Fibroblast of pulmonary artery (primary cell): ENCODE data around the gene DHRS7B.

Experiments used
- DNase-seq: peaks from one replicate; pipeline ENCODE4 v3.0.0-alpha.2; 2010; ENCODE audit warnings: low read depth
- H3K4me3 ChIP-seq: replicated peaks from 2 replicates; pipeline ENCODE4 v1.5.1; 2011; ENCODE audit warnings: low read depth, mild to moderate bottlenecking, control low read depth, low read length, moderate library complexity
- CTCF ChIP-seq: IDR thresholded peaks from 2 replicates; pipeline ENCODE4 v1.5.1; 2011; ENCODE audit warnings: mild to moderate bottlenecking, control low read depth, low read length, inconsistent platforms; ENCODE audit errors: missing control alignments

DHRS7B gene

GRCh38 chr17:21161498-21162393 lies 35.0 kb downstream of the DHRS7B start:
- TF ChIP-seq CTCF: no peak
- H3K4me3 ChIP-seq: no peak overlapping the region
- DNase-seq: peak; percentile 72

DNA sequence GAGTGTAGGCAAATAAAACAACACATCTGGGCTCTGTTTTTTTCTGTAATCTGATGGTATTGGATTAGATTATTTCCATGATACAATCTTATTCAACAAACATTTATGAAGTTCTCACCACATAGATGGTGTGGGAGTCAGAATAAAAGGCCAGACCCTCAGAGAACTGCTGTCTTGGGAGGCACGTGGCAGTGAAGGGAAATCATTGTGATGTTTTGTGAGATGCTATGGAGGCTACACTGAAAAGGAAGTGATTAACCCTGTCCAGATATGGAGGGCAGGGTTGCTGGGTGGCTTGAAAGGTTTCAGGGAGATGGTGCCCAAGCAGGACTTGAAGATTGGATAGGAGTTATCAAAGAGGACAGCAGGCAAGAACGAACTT lies 35.6 kb downstream of the DHRS7B start:
- TF ChIP-seq CTCF: no peak
- no peak for DNase-seq

DNA sequence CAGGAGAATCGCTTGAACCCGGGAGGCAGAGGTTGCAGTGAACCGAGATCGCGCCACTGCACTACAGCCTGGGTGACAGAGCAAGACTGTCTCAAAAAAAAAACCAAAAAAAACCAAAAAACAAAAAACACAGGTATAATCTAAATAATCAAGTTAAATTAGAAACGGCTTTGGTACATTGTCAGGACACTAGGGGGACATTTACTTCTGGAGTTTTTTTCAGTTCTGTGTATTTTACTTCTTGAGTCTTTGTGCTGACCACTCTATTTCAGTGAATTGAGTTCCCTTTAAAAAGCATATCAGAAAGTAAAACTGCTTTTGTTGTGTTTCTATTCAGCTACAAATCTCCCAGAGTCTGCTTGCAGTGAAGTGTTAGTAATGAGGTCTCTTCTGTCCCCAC lies 36.3 kb downstream of the DHRS7B start:
- TF ChIP-seq CTCF: no peak
- no peak overlapping the region for H3K4me3 ChIP-seq
- no peak for DNase-seq

More for the DNA sequence above, 35.6 kb downstream of the DHRS7B start:
- H3K4me3 ChIP-seq: no peak overlapping the region

- TF ChIP-seq CTCF: no peak
- DNase-seq: no peak
- H3K4me3 ChIP-seq: no peak overlapping the region
Measured at GRCh38 chr17:21164216-21164615, 37.5 kb downstream of the DHRS7B start.

DNA sequence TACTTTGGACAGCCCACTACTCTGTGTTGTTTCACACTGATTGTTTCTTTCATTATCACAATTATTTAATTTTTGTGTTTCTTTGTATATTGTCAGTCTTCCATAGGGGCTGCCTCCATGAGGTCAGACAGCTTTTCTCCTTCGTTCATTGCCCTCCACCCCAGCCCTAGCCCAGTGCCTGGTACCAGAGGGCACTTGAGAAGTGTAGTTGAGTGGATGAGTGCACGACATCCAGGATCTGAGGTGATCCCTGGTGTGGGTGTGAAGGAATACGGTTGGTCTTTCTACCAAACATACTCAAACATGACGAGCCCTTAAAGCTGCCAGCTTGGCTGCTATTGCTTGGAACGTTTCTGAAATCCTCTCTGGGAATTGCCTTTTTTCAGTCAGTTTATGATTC lies 37.9 kb downstream of the DHRS7B start:
- TF ChIP-seq CTCF: no peak
- H3K4me3 ChIP-seq: no peak overlapping the region

GRCh38 chr17:21165922-21166594 lies 39.3 kb downstream of the DHRS7B start:
- TF ChIP-seq CTCF: no peak
- DNase-seq: no peak
- no peak overlapping the region for H3K4me3 ChIP-seq

More for the DNA sequence above, 37.9 kb downstream of the DHRS7B start:
- DNase-seq: no peak
